Testis (tissue), 3 donors: ENCODE data around the gene SEC22A. TPM values are rescaled to one million over a fixed set of nuclear protein-coding genes. Genes with fewer than 3 reads are reported as not detected.

ENCODE experiments used
- DNase-seq: peaks from one replicate; pipeline ENCODE4 v3.0.0-alpha.2; 2019
- H3K27ac ChIP-seq, 2 donors: fragments of 200-600 bp; sonication (generic); one replicate each; pipeline ENCODE4 v1.5.1; 2019
- H3K27me3 ChIP-seq: fragments of 200-600 bp; sonication (generic); one replicate; pipeline ENCODE4 v1.5.1; 2019
- H3K36me3 ChIP-seq: fragments of 200-600 bp; sonication (generic); one replicate; pipeline ENCODE4 v1.5.1; 2017; ENCODE audit warnings: low read depth; ENCODE audit errors: missing control alignments
- H3K4me1 ChIP-seq: fragments of 200-600 bp; sonication (generic); one replicate; pipeline ENCODE4 v1.5.1; 2019
- H3K4me3 ChIP-seq, 2 donors: fragments of 200-600 bp; sonication (generic); one replicate each; pipeline ENCODE4 v1.5.1; 2017 to 2019
- H3K9me3 ChIP-seq: fragments of 200-600 bp; sonication (generic); one replicate; pipeline ENCODE4 v1.5.1; 2017
- POLR2A ChIP-seq: fragments of 450-650 bp; IDR thresholded peaks from one replicate; pipeline ENCODE4 v1.6.1; 2017; ENCODE audit warnings: antibody characterized with exemption, mild to moderate bottlenecking, moderate library complexity
- WGBS, 2 donors: methylation state at CpG; one replicate each; pipeline ENCODE4 v1.1.5; 2018; 5-methylcytosine and 5-hydroxymethylcytosine counted together
- intact Hi-C: fragments of 100-400 bp; cut with DNase I; formaldehyde crosslinking; loops from one replicate; pipeline ENCODE4 v1.15.1; 2023; ENCODE audit warnings: low total_unique reads
- polyA plus RNA-seq: library from polyadenylated mRNA; stranded (reverse); fragments of 350-450 nt; fragmentation: Illumina TruSeq; extraction: RNeasy Lipid Tissue Mini Kit (QIAGEN cat#74804); gene quantifications from one replicate; pipeline ENCODE4 v1.2.3, GENCODE V29; 2014; ENCODE audit warnings: low read depth, low replicate concordance; ENCODE audit not compliant: insufficient read depth
- total RNA-seq, 2 donors: library from RNA; depleted of rRNA; stranded (reverse); fragments of >200 nt; gene quantifications; one replicate each; pipeline ENCODE4 v1.2.3, GENCODE V29; 2016
- TF ChIP-seq, protein P1 (sequence below), 3 experiments: fragments of 450-650 bp in 2 of 3; fragments of 200-600 bp in 1 of 3; sonication (generic) in 1 of 3; IDR thresholded peaks; one replicate each; pipeline ENCODE4 v1.5.1; 2016 to 2019; ENCODE audit warnings: antibody characterized with exemption in 3 of 3, mild to moderate bottlenecking in 2 of 3, moderate library complexity in 1 of 3

Gene SEC22A
- total and polyA plus RNA-seq, 3 donors from 2014 or later: 52.0 to 59.6 (median 58.8) TPM

DNA sequence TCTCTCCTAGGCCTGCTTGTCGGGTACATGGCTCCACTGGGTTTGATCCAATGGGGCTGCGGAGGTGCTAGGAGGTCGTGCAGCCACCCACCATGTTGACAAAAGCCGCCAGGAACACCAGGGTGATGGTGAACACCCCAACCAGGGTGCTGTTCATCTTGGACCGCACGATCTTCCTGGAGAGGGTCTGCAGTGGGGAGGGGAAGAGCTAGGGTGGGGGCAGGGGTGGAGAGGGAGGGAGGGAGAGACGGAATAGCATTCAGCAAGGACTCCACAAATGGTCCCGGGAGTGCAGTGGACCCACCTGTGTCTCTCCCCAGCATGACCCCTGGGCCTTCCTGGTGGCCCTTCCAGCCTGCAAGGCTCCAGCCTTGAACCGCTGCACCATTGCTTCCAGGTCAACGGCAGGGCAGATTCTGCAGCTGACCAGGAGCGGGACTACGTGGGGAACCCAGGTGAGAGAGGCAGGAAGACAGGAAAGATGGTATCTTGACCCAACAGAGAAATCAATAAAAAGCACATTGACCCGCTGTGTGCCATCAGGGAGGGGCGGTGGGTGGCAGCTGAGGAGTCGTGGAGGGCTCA is 102.3 kb downstream of the SEC22A start:
- Histone ChIP-seq H3K36me3 (no peaks in the 10 kb centered on the region), H3K27me3 (no peaks in the 10 kb centered on the region), H3K4me3 (no peak overlapping the region), H3K4me1 (no peaks in the 10 kb centered on the region), H3K9me3 (no peaks in the 10 kb centered on the region), H3K27ac (no peak overlapping the region)
- TF ChIP-seq, protein P1, sequence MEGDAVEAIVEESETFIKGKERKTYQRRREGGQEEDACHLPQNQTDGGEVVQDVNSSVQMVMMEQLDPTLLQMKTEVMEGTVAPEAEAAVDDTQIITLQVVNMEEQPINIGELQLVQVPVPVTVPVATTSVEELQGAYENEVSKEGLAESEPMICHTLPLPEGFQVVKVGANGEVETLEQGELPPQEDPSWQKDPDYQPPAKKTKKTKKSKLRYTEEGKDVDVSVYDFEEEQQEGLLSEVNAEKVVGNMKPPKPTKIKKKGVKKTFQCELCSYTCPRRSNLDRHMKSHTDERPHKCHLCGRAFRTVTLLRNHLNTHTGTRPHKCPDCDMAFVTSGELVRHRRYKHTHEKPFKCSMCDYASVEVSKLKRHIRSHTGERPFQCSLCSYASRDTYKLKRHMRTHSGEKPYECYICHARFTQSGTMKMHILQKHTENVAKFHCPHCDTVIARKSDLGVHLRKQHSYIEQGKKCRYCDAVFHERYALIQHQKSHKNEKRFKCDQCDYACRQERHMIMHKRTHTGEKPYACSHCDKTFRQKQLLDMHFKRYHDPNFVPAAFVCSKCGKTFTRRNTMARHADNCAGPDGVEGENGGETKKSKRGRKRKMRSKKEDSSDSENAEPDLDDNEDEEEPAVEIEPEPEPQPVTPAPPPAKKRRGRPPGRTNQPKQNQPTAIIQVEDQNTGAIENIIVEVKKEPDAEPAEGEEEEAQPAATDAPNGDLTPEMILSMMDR (IDR thresholded peaks at IDR 0.05): no peak
- no peak for TF ChIP-seq POLR2A
- 90 to 96% methylated on average over 13 to 15 of the region's 15 CpGs for WGBS, 2 donors
- DNase-seq: no peak
- intact Hi-C loops: no loop called here

GRCh38 chr3:123305192-123305591 is 103.4 kb downstream of the SEC22A start:
- H3K4me3 ChIP-seq: no peak overlapping the region
- TF ChIP-seq, protein P1 (IDR thresholded peaks at IDR 0.05): no peak
- TF ChIP-seq POLR2A: no peak
- H3K36me3 ChIP-seq: no peaks in the 10 kb centered on the region
- no peaks in the 10 kb centered on the region for H3K27me3 ChIP-seq
- H3K27ac ChIP-seq: no peak overlapping the region
- intact Hi-C loops: no loop called here
- no peaks in the 10 kb centered on the region for H3K4me1 ChIP-seq
- DNase-seq: no peak
- H3K9me3 ChIP-seq: no peaks in the 10 kb centered on the region
- 71 to 80% methylated on average over 2 of the region's 2 CpGs for WGBS, 2 donors

DNA sequence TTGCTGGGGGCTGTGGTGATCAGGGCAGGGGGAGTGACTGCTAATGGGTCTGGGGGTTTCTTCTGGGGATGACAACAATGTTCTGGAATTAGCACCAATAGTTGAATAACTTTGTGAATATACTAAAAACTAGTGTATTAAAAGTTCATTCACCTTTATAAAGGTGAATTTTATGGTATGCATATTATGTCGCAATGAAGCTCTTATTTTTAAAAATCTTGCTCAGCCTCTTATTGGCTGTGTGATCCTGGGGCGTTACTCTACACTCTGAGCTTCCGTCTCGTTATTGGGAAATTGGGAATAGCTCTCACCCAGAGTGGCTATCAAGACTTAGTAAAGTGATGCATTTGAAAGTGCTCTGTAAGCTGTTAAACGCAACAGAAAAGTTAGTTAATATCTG is 105.3 kb downstream of the SEC22A start:
- intact Hi-C loops: no loop called here
- Histone ChIP-seq H3K4me1 (no peaks in the 10 kb centered on the region), H3K27ac (no peak overlapping the region), H3K27me3 (no peaks in the 10 kb centered on the region), H3K9me3 (no peaks in the 10 kb centered on the region), H3K4me3 (no peak overlapping the region), H3K36me3 (no peaks in the 10 kb centered on the region)
- no peak for TF ChIP-seq POLR2A
- TF ChIP-seq, protein P1 (IDR thresholded peaks at IDR 0.05): no peak
- DNase-seq: no peak
- WGBS, 2 donors: 89% methylated on average over 5 of the region's 5 CpGs

GRCh38 chr3:123310186-123310585 is 108.4 kb downstream of the SEC22A start:
- H3K36me3 ChIP-seq: no peaks in the 10 kb centered on the region
- TF ChIP-seq, protein P1 (IDR thresholded peaks at IDR 0.05): no peak
- no peak for TF ChIP-seq POLR2A
- intact Hi-C loops: no loop called here
- no peaks in the 10 kb centered on the region for H3K9me3 ChIP-seq
- DNase-seq: no peak
- no peak overlapping the region for H3K27ac ChIP-seq
- no peaks in the 10 kb centered on the region for H3K27me3 ChIP-seq
- no peak overlapping the region for H3K4me3 ChIP-seq
- no peaks in the 10 kb centered on the region for H3K4me1 ChIP-seq
- WGBS, 2 donors: 86 to 89% methylated on average over 7 to 8 of the region's 8 CpGs

DNA sequence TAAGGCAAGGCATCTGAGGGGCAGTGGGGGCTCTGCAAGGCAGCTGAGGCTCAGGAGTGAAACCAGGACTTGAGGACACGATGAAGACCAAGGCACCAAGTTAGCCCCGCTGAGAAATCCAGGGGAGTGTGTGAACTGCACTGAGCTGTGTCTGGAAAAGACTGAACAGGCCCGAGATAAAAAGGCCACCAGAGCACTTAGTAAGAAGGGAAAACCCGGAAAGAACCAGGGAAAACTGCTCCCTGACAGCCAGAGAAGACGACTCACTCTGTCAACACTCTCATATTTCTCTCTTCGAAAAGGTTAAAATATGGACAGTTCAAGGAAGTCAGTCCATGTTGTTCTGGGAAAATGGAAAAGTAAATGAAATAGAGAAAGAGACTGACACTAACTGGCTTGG is 109.0 kb downstream of the SEC22A start:
- 60 to 72% methylated on average over 6 of the region's 6 CpGs for WGBS, 2 donors
- Histone ChIP-seq H3K4me1 (no peaks in the 10 kb centered on the region), H3K4me3 (no peak overlapping the region), H3K36me3 (no peaks in the 10 kb centered on the region), H3K27ac (no peak overlapping the region), H3K27me3 (no peaks in the 10 kb centered on the region), H3K9me3 (no peaks in the 10 kb centered on the region)
- intact Hi-C loops: no loop called here
- TF ChIP-seq, protein P1 (IDR thresholded peaks at IDR 0.05): no peak
- no peak for TF ChIP-seq POLR2A
- DNase-seq: no peak
